ENCODE results near the gene NECAB2.

DNA sequence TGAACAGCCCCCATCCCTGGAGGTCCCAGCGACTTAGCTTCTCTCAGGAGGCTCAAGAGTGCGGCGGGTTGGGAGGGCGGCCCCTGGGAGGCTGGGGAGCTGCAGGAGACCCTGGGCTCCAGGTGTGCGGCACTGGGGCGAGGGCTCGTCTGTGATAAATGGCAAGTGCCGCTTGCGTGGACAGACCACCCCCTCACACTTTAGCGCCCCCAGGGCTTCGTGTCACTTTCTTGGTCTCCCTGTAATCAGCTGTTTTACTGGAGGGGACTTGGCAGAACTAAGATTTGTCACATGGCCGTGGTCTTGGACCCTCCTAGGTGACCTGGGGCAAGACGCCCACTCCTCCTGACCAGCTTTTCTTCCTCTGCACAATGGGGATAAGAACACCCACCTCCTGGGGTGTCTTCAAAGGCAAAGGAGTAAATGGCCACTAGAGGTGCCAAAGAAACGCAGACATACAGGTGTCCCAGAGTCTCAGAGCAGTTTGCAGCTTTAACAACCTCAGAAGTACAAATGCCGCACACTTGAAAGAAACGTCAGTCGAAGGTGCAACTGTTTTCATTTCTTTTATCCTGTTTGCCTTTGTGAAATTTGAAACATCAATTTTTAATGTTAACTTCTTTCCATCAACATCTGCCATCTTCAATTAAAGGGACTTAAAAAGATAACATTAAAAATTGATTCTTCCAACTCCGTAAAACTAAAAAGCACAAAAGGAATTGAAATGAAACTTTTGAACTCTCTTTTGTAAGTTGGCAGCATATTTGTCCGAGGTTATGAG, 14.1 kb upstream of the NECAB2 start:
- TF ChIP-seq, protein P1, sequence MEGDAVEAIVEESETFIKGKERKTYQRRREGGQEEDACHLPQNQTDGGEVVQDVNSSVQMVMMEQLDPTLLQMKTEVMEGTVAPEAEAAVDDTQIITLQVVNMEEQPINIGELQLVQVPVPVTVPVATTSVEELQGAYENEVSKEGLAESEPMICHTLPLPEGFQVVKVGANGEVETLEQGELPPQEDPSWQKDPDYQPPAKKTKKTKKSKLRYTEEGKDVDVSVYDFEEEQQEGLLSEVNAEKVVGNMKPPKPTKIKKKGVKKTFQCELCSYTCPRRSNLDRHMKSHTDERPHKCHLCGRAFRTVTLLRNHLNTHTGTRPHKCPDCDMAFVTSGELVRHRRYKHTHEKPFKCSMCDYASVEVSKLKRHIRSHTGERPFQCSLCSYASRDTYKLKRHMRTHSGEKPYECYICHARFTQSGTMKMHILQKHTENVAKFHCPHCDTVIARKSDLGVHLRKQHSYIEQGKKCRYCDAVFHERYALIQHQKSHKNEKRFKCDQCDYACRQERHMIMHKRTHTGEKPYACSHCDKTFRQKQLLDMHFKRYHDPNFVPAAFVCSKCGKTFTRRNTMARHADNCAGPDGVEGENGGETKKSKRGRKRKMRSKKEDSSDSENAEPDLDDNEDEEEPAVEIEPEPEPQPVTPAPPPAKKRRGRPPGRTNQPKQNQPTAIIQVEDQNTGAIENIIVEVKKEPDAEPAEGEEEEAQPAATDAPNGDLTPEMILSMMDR (IDR thresholded peaks at IDR 0.05) = peak in 3 of 4 experiments; percentile 26 to 50 (median 28)
- no peak for TF ChIP-seq POLR2AphosphoS5 (IDR thresholded peaks at IDR 0.05)
